Activated CD4-positive, alpha-beta T cell treated with anti-CD3 and anti-CD28 coated beads for 1 hour (primary cell): ENCODE results near the gene SLC29A3.

Source experiments
- DNase-seq: peaks from one replicate; pipeline ENCODE4 v3.0.0-alpha.2; 2020

The SLC29A3 gene

DNA sequence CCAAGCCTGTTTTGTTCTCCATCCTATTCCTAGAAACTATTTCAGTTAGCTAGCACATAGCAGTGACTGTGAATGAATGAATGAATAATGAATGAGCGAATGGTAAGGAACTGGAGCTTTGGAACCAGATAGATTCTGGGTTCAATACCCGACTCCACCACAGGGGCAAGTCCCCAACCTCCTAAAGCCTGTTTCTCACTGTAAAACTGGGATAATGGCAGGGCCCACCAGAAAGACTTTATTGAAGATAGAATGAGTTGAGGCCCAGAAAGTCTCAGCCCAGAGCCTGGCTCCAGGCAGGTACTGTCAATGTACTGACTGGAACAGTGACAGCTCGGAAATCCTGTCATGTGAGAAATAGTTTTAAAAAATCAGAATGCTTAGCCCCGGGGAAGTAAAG is 76.6 kb downstream of the SLC29A3 start:
- no peak for DNase-seq

DNA sequence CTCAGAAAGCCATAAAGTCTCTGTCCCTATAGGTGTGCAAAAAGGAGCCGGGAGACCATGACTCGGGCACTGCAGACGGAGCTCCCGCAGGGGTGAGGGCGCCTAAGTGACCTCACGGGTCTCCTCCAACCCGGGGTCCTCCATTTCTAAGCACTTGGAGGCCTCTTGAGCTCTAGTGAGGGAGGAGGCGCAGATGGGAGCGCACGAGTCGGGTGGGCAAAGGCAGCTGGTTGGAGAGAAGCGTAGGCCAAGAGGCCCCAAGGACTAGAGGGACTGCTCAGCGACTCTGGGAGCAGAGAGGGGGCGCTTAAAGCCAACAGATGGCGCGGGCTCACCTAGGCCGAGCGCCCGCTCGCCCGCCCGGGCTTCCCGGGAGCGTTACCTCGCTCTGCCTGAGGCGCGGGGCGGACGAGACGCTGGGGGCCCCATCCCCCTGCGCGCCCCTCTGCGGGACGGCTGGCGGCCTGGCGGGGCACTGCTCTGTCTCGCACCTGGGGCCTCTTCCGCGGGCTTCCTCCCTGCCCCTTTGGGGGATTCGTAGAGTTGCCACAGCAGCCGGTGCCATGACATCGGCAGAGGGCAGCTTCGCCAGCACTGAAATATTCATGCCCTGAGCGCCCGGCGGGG is 77.1 kb downstream of the SLC29A3 start:
- DNase-seq, result peak; percentile 15

DNA sequence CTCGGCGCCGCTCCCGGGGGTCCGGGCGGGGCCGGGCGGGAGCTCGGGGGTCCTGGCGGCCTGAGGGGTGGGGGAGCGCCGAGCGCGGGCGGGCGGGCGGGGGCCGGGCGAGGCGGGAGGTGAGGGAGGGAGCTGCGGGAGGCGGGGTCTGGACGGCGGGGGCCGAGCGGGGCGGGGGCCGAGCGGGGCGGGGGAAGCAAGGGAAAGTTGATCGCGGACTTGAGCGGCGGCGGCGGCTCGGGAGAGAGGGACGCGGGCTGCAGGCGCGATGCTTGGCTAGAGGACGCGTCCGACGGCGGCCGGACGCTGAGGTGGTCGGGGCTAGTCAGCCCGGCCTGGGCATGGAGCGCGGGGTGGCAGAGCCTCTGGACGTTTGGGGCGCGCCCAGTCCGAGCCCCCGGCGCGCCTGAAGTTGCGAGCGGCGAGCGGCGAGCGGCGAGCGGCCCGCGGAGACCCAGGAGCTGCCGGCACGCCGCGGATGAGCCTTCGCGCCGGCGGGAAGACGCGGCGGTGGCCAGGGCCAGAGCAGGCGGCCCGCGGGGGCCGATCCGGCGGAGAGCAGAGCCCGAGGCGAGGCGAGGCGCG is 77.7 kb downstream of the SLC29A3 start, which contains the start of gene CDH23:
CDH23 (plus strand) TSS at position 210 of the 585 bp plus-strand sequence. CDS start 42,912 bp downstream, outside the sequence.
- DNase-seq, result no peak

DNA sequence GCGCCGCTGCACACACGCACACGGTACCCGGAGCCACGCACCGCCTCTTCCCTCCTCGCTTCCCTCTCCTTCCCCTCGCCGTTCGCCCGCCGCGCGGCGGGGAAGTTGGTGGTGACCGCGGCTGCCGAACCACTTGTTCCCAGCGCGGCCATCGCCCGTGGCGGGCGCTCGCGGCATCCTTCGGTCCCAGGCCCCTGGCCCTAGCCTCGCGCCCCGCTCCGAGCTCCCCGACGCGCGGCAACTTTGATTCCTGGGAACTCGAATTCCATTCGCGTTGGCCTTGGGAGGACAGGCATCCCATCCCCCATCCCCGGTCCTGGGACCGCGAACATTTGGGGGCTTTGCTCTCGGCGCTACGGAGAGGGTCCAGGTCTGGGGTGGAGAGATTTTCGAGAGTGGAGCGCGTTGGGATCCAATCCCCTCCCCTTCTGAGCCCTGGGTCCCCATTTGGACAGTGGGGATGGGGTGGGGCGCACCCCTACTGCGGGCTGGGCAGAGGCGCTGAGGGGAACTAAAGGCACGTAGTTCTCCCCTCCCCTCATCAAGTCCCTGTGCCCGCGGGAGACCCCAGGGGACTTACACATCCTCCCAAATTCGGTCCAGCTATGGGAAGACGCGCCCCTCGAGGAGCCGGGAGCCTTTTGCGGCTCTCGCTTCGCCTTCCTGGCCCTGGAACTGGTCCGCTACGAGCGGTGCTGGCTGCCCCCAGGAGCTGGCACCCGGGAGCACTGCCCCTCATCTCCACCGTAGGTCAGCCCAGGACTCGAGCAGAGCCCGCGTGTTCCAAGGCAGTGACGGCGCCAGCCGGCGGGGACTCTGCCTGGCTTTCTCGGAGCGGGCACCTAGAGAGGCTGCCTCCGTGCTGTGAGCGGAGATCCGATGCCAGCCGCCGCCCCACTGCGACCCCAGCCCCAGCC is 78.5 kb downstream of the SLC29A3 start:
- no peak for DNase-seq

DNA sequence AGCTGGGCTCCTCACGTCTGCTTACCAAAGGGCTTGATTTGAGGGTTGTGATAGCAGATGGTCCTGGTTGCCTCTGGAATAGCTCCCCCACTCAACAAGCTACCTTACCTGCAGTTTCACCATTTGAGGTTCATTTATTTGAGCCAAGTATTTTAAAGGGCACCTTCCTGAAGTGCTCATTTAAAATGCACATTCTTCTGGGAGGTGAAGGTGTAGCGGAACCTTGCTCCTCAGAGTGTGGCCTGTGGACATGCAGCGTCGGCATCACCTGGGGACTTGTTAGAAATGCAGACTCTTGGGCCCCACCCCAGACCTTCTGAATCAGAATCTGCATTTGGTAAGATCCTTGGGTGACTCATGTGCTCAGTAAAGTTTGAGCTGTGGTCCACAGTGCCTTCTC is 79.9 kb downstream of the SLC29A3 start:
- no peak for DNase-seq

DNA sequence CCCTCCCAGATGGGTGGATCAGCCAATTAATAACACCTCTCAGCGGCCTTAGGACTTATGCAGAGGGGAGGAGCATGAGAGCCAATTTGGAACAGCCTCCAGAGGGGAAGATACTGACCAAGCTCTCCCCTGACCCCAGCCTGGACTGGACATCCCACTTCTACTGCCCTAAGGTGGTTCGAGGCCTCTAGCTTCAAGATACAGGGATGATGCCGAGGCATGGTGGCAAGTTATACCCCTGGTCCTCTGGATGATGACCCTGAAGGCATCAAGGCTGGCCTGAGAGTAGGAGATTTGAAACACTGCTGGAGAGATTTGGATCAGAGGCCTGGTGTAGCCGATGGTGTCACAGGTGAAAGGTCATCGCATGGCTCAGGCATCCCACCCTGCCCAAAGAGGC is 80.9 kb downstream of the SLC29A3 start:
- no peak for DNase-seq

DNA sequence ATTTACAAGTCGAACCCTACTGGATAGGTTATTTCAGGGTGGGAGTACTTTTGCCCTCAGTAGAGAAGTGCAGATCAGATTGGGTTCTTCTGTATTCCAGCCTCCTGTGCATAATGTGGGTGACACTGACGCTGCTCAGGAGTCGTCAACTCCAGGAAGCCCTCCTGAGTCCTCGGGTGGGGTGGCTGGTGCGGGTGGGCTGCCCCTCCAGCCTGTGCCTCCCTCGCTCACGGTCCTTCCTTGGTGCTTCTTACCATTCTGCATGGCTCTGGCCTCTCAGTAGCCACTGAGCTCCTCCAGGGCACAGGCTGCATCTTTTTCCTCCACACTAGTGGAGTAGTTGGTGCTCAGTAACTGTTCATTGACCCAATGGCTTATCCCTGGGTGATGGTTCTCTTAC is 82.0 kb downstream of the SLC29A3 start:
- no peak for DNase-seq

DNA sequence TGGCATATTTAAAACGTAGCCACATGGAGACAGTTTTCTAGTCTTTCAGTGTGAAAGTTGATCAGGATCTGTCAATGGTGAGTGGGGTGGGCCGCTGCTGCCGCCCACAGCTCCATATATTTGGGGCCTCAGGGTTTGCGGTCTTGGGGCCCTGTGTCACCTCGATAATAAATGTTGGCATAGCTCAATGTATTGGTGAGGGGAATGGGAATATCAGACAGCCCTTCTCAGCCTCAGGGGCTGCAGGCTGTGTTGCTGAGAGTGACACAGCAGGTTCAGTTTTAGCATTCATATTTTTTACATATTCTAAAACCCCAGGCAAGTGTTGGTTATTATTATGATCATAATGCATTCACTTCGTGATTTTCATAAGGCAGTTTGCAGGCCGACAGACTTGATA is 82.9 kb downstream of the SLC29A3 start:
- DNase-seq, result no peak

DNA sequence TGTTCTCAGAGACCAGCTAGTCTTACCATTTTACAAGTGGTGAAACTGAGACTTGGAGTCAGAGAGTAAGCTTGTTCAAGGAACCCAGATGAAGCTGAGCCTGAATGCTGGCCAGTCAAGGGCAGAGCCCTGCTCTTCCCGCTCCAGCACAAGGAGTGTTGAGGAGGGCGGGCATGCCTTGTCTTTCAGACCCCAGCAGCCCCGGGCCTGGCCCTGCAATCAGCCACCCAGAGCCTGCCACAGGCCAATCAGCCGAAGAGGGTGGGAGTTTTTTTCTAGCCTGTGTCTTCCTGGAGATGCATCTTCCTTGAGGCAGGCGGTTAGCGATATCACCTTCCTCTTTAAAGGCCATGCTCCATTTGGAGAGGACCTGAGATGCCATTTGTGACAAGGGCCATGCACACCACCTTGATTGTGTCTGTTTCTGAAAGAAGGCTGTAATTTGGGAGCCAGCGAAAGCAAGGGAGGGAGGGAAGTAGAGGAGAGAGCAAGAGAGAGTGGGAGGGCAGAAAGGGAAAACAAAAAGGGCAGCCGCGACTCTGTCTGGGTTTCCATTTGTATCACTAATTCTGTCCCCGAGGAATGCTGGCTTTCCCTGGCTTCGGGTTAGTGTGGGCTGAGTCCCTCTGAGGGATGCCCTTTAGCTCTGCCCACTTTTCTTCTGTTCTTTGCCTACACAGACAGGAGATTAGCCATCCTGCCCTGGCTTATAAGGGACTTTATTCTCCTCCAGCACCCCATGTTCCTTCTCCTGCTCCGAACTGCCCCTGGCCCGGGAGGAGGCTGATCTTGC is 85.6 kb downstream of the SLC29A3 start:
- DNase-seq, result no peak

DNA sequence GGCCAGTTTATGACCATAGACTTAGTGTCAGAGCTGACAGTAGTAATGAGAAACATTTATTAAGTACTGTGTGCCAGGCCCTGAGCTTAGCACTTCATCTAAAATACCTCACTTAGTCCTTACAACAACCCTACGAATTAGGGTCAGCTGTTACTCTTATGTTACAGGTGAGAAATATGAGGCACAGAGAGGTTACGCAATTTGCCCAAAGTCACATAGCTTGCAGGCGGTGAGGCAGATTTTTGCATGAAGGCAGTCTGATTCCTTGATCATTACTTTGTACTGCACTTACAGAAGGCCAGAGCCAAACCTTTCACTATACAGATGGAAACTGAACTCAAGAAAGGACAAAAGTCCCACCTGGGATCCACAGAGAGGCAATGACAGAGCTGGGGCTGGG is 87.8 kb downstream of the SLC29A3 start:
- DNase-seq, result no peak

DNA sequence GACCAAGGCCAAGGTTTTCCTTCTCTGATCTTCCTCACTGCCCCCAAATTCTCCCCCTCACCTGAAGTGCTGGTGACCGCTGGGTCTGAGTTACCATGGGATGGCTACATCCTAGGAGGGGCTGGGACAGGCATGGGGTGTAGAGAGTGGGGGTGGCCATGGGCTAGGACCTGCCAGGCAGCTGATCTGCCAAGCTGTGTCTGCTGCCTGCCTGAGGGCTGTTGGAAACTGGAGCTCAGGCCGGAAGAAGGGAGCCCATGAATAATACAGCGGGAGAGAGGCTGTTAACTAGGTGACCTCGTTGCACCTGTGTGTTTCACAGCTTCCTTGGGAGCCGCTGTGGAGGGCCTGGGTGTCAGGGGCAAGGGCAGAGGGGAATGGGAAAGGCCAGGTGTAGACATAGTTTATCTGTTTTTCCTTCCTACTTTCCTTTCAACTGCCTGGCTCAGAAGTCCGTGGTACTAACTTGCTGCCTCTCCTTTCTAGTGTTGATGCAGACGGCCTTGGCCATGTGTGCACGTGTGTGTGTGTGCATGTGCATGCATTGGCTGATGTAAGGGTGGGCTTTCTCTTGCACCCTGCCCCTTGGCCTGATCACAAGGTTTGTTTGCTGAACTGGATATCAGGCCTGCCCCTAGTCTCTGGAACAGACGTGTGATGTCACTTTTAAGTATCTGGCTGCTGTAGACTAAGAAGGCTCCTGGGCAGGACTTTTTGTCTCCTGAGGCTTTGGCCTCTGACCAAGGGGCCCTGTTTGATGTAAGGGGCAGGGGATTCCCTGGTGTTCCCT is 89.6 kb downstream of the SLC29A3 start:
- DNase-seq, result no peak

DNA sequence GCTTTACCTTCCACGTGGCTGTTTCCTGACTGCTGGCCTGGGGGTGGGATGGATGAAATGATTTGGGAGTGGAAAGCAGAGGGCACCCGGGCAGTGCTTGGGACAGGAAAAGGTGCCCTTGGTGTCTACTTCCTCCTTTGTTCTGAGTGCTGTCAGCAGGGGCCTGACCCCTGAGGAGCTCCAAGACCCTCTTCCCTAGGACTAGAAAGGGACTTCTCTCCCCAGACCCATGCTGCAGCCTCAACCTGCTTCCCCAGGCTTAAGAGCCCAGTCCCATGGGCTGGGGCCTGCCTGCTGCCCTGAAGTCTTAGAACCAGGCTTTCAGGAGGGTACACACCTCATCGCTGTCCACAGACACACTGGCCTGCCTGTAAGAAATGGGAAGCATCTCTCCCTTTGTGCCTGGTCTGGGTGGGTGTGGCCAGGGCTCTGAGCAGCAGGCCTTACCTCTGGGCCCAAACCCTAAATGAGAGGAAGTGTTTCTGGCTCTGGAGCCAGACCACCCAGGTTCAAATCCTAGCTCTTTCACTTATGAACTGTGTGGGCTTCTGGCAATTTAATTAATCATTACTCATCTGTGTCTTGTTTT is 90.6 kb downstream of the SLC29A3 start:
- DNase-seq, result no peak
